HL-60 (cell line): ENCODE measurements around the gene SNORC.

Source experiments
- GABPA ChIP-seq: IDR thresholded peaks from 2 replicates; pipeline ENCODE4 v1.6.1; 2012; ENCODE audit warnings: low read depth
- POLR2AphosphoS5 ChIP-seq: IDR thresholded peaks from 2 replicates; pipeline ENCODE4 v1.6.1; 2012; ENCODE audit warnings: low read depth
- SPI1 ChIP-seq: IDR thresholded peaks from 2 replicates; pipeline ENCODE4 v1.6.1; 2012; ENCODE audit warnings: low read depth, mild to moderate bottlenecking, borderline replicate concordance
- TF ChIP-seq, protein P1 (sequence below): IDR thresholded peaks from one replicate; pipeline ENCODE4 v1.5.1; 2011; ENCODE audit warnings: low read length, control low read depth, inconsistent platforms; ENCODE audit not compliant: insufficient read depth
- TF ChIP-seq, protein P2 (sequence below): IDR thresholded peaks from 2 replicates; pipeline ENCODE4 v1.6.1; 2012; ENCODE audit warnings: low read depth; ENCODE audit not compliant: insufficient replicate concordance

DNA sequence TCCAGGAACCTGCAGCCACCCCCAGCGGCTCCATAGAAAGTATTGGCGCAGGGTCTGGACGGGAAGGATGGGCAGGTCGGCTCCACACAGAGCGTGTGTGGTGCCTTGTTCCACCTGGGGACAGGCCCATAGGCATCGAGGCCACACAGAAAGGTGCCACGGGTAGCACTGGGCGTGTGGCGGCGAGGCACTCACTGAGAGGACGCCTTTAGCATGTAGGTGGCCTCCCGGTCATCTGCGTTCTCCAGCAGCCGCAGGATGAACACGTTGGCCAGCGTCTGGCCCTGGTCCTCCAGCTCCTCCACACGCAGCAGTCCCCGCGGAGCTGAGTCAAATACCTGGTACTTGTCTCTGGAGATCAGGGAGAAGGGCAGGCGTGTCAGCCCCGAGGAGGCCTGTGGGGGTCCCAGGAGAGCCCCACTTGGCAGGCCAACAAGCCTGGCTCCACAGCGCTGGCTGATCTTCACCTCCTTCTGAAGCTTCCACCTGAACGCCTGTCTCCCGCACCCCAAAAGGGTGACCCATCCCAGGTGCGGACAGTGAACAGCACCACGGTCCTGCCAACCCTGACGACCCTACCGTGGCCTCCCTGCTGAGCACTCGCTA, 13.2 kb downstream of the SNORC start:
- TF ChIP-seq, protein P1, sequence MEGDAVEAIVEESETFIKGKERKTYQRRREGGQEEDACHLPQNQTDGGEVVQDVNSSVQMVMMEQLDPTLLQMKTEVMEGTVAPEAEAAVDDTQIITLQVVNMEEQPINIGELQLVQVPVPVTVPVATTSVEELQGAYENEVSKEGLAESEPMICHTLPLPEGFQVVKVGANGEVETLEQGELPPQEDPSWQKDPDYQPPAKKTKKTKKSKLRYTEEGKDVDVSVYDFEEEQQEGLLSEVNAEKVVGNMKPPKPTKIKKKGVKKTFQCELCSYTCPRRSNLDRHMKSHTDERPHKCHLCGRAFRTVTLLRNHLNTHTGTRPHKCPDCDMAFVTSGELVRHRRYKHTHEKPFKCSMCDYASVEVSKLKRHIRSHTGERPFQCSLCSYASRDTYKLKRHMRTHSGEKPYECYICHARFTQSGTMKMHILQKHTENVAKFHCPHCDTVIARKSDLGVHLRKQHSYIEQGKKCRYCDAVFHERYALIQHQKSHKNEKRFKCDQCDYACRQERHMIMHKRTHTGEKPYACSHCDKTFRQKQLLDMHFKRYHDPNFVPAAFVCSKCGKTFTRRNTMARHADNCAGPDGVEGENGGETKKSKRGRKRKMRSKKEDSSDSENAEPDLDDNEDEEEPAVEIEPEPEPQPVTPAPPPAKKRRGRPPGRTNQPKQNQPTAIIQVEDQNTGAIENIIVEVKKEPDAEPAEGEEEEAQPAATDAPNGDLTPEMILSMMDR: no peak
- TF ChIP-seq POLR2AphosphoS5: no peak
- TF ChIP-seq, protein P2, sequence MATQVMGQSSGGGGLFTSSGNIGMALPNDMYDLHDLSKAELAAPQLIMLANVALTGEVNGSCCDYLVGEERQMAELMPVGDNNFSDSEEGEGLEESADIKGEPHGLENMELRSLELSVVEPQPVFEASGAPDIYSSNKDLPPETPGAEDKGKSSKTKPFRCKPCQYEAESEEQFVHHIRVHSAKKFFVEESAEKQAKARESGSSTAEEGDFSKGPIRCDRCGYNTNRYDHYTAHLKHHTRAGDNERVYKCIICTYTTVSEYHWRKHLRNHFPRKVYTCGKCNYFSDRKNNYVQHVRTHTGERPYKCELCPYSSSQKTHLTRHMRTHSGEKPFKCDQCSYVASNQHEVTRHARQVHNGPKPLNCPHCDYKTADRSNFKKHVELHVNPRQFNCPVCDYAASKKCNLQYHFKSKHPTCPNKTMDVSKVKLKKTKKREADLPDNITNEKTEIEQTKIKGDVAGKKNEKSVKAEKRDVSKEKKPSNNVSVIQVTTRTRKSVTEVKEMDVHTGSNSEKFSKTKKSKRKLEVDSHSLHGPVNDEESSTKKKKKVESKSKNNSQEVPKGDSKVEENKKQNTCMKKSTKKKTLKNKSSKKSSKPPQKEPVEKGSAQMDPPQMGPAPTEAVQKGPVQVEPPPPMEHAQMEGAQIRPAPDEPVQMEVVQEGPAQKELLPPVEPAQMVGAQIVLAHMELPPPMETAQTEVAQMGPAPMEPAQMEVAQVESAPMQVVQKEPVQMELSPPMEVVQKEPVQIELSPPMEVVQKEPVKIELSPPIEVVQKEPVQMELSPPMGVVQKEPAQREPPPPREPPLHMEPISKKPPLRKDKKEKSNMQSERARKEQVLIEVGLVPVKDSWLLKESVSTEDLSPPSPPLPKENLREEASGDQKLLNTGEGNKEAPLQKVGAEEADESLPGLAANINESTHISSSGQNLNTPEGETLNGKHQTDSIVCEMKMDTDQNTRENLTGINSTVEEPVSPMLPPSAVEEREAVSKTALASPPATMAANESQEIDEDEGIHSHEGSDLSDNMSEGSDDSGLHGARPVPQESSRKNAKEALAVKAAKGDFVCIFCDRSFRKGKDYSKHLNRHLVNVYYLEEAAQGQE: no peak
- TF ChIP-seq GABPA: no peak
- TF ChIP-seq SPI1: no peak
